Measurements from ENCODE around the gene WNT9B.
"Not testable (repeated sequence)": the region's sequence is repeated elsewhere in the genome, so short reads cannot be mapped to it uniquely, and the experiment has no call there.

The WNT9B gene

GRCh38 chr17:46822388-46822921 lies 28.9 kb upstream of the WNT9B start:
- peak; percentile 4 to 7 for DNase-seq

- no peak for DNase-seq
Measured at GRCh38 chr17:46823657-46824056, 27.7 kb upstream of the WNT9B start.

- DNase-seq, result no peak
Measured at GRCh38 chr17:46826116-46826515, 25.3 kb upstream of the WNT9B start.

DNA sequence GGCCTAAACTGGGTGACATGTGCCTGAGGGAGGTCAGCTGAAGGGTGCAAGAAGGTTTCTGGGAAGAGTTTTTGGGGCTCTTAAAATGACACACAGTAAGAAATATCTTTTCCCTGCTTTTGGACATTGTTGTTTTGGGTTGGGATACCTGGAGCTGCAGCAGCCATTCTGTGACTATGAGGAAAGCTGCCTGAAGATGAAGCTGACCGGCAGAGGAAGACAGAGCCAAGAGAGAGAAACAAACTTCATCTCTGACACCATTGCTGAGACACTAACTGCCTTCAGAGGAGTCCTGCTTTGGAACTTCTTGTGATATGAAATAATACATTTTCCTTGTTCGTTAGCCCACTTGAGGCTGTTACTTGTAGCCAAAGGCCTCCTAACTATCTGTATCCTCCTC lies 24.1 kb upstream of the WNT9B start:
- no peak for DNase-seq

GRCh38 chr17:46831573-46832330 lies 19.6 kb upstream of the WNT9B start:
- no peak for DNase-seq

GRCh38 chr17:46832331-46832821 lies 19.0 kb upstream of the WNT9B start:
- no peak for DNase-seq

GRCh38 chr17:46832945-46833839 lies 18.2 kb upstream of the WNT9B start:
- DNase-seq, result no peak

DNA sequence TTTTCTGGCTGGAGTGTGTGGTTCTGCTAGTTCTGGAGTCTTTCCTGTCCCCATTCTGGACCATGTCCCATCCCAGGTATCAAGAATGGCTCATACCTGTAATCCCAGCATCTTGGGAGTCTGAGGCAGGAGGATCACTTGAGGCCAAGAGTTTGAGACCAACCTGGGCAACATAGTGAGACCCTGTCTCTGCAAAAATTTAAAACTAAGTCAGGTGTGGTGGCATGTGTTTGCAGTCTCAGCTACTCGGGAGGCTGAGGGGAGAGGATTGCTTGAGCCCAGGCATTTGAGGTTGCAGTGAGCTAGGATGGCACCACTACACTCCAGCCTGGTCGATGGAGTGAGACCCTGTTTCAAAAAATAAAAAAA lies 17.6 kb upstream of the WNT9B start:
- no peak for DNase-seq

GRCh38 chr17:46834846-46835245 lies 16.5 kb upstream of the WNT9B start:
- no peak for DNase-seq

DNA sequence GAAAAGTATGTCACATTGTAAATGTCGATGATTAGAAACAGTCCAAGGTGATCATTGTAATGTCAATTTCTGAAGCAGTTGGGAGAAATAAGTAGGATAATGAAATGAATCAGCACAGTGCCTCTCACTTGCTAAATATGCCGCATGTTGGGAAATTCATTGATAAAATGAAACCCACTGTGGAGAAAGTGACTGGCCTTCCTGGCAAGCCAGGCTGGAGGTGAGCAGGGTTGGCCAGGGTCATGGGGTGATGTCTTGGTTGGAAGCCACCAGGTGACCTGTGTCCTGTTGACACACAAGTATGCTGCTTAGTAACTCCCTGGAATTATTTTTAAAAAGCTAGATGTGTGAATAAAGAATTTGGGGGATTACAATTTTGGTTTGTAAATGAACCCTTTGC lies 14.9 kb upstream of the WNT9B start:
- no peak for DNase-seq

- no peak for DNase-seq
Measured at GRCh38 chr17:46837521-46837920, 13.9 kb upstream of the WNT9B start.

GRCh38 chr17:46839211-46839610 lies 12.2 kb upstream of the WNT9B start:
- no peak for DNase-seq

- not testable (repeated sequence) for DNase-seq
Measured at GRCh38 chr17:46840596-46840995, 10.8 kb upstream of the WNT9B start.

DNA sequence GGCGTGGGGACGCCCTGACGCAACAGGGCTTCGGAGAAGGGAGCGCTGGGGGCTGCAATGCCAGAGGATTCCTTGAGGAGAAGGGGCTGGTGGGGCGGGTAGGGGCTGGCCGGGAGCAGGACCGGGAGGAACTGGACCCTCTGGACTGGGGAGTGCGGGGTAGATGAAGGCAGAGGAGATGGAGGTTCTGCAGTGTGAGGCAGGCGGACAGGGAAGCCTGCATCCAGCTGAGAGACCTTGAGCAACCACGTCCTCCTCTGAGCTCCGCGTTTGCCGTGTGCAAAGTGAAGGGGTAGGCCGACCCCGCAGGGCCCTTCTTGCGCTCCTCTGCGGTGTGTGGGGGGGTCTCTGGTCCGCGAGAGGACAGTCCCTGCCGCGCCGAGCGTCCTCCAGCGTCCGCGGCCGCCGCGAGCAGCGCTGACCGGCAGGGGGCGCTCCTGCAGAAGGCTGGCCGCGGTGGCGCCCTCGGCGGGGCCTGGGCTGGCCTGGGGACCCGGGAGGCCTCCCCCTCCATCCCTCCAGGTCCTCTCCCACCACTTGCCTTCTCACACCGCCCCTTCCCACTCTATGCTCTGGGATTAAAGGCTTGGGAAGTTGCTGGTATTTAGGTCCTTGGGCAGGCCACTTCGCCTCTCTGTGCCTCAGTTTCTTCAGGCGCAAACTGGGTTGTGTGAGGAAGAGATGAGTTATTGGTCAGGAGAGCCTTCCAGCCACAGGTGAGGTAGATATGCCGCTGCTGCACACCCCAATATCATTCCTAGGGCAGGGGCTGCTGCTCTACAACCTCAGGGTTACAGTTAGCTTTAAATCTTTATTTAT lies 9.6 kb upstream of the WNT9B start:
- DNase-seq, result no peak

GRCh38 chr17:46842835-46843234 lies 8.5 kb upstream of the WNT9B start:
- no peak for DNase-seq

- DNase-seq, result no peak
Measured at GRCh38 chr17:46847204-46848191, 3.9 kb upstream of the WNT9B start.

DNA sequence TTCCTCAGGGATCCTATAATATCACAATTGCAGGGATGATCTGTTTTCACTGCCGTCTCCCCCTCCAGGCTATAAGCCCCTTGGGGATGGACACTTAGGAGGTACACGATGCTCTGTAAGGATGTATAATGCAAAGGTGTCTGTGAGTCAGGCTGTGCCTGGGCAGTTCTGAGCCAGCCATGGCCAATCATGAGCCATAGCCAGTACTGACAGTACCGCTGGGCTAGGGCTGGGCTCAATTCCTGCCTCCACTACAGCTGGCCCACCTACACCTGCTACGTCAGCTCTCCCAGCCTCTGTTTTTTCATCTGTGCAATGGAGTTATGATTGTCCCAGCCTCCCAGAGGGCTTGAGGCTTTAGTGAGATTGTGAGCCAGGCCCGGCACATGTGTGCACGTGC lies 2.8 kb upstream of the WNT9B start:
- no peak for DNase-seq

DNA sequence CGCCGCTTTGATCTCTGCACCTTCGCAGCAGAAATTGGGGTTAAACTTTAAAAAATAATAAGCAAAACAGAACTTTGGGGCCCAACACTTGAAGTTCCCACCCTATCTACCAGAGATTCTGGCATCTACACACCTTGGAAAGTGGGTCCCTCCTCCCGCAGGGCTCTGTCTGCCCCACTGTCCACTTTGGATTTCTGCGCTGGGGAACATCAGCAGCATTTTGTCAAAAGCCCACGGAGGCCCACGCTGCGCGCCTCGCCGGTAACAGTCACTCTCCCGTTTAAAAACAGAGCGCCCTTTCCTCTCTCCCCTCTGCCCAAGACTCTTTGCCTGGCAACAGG lies 725 bp upstream of the WNT9B start:
- DNase-seq, result no peak

- no peak for DNase-seq
Measured at GRCh38 chr17:46853896-46854444, 2.6 kb downstream of the WNT9B start.

GRCh38 chr17:46854515-46854914 lies 3.1 kb downstream of the WNT9B start:
- DNase-seq, result no peak

- no peak for DNase-seq
Measured at GRCh38 chr17:46854948-46855347, 3.6 kb downstream of the WNT9B start.

Measured in bone marrow (tissue), 2 donors.